HepG2 (cell line): ENCODE data around the gene JAK2. TPM values are rescaled to one million over a fixed set of nuclear protein-coding genes. Genes with fewer than 3 reads are reported as not detected.

Source experiments
- ATF1 ChIP-seq: IDR thresholded peaks from 2 replicates; pipeline ENCODE4 v1.6.1; 2016; ENCODE audit warnings: mild to moderate bottlenecking, control low read depth
- BATF2 ChIP-seq: sonication (generic); formaldehyde crosslinking; IDR thresholded peaks from 2 replicates; pipeline ENCODE4 v1.8.0; 2022; ENCODE audit warnings: mild to moderate bottlenecking, missing genetic modification reagents, moderate library complexity
- CENPT ChIP-seq: sonication (generic); formaldehyde crosslinking; IDR thresholded peaks from 2 replicates; pipeline ENCODE4 v1.8.0; 2022; ENCODE audit warnings: low read depth, mild to moderate bottlenecking, moderate library complexity, missing genetic modification reagents
- DPF2 ChIP-seq: sonication (generic); formaldehyde crosslinking; IDR thresholded peaks from 2 replicates; pipeline ENCODE4 v1.4.0; 2020; ENCODE audit warnings: mild to moderate bottlenecking, low read depth, missing genetic modification reagents, borderline replicate concordance
- ETV5 ChIP-seq: IDR thresholded peaks from 2 replicates; pipeline ENCODE4 v1.6.1; 2018; ENCODE audit warnings: missing biosample characterization, missing genetic modification reagents, inconsistent platforms, borderline replicate concordance
- GTF3A ChIP-seq: sonication (generic); formaldehyde crosslinking; conservative IDR thresholded peaks from 2 replicates; pipeline ENCODE4 v1.4.0; 2020; ENCODE audit warnings: mild to moderate bottlenecking, missing genetic modification reagents
- HMGA1 ChIP-seq: sonication (generic); formaldehyde crosslinking; conservative IDR thresholded peaks from 2 replicates; pipeline ENCODE4 v1.4.0; 2020; ENCODE audit warnings: missing genetic modification reagents
- MIER3 ChIP-seq: IDR thresholded peaks from 2 replicates; pipeline ENCODE4 v1.6.1; 2016; ENCODE audit warnings: missing compliant biosample characterization, borderline replicate concordance
- PAX8 ChIP-seq: sonication (generic); formaldehyde crosslinking; IDR thresholded peaks from 2 replicates; pipeline ENCODE4 v1.8.0; 2022; ENCODE audit warnings: mild to moderate bottlenecking, missing genetic modification reagents, borderline replicate concordance
- POGZ ChIP-seq: sonication (generic); formaldehyde crosslinking; IDR thresholded peaks from 2 replicates; pipeline ENCODE4 v1.4.0; 2020; ENCODE audit warnings: mild to moderate bottlenecking, missing genetic modification reagents
- POLR2AphosphoS5 ChIP-seq: IDR thresholded peaks from 2 replicates; pipeline ENCODE4 v1.6.1; 2012; ENCODE audit warnings: low read depth, low read length
- PRPF4 ChIP-seq: fragments of 200-400 bp; formaldehyde crosslinking; IDR thresholded peaks from 2 replicates; pipeline ENCODE4 v1.6.1; 2016; ENCODE audit warnings: low read length, low read depth; ENCODE audit not compliant: poor library complexity, severe bottlenecking
- RARA ChIP-seq: IDR thresholded peaks from 2 replicates; pipeline ENCODE4 v1.6.1; 2016; ENCODE audit warnings: missing genetic modification reagents, missing compliant biosample characterization
- SRF ChIP-seq: IDR thresholded peaks from 2 replicates; pipeline ENCODE4 v1.6.1; 2011; ENCODE audit warnings: mild to moderate bottlenecking, low read depth, low read length, moderate library complexity
- SRSF4 ChIP-seq: fragments of 200-400 bp; formaldehyde crosslinking; IDR thresholded peaks from one replicate; pipeline ENCODE4 v1.6.1; 2018; ENCODE audit warnings: mild to moderate bottlenecking, low read depth, low read length, moderate library complexity; ENCODE audit not compliant: poor library complexity, severe bottlenecking
- TRIM24 ChIP-seq: sonication (generic); formaldehyde crosslinking; IDR thresholded peaks from 2 replicates; pipeline ENCODE4 v1.8.0; 2022; ENCODE audit warnings: mild to moderate bottlenecking, missing genetic modification reagents
- ZC3H13 ChIP-seq: sonication (generic); formaldehyde crosslinking; IDR thresholded peaks from 2 replicates; pipeline ENCODE4 v1.8.1; 2023; ENCODE audit warnings: mild to moderate bottlenecking, missing genetic modification reagents, moderate library complexity
- ZNF143 ChIP-seq: sonication (generic); formaldehyde crosslinking; IDR thresholded peaks from 2 replicates; pipeline ENCODE4 v1.4.0; 2020; ENCODE audit warnings: missing genetic modification reagents
- ZNF235 ChIP-seq: sonication (generic); formaldehyde crosslinking; IDR thresholded peaks from 2 replicates; pipeline ENCODE4 v1.8.1; 2023; ENCODE audit warnings: mild to moderate bottlenecking, missing genetic modification reagents, borderline replicate concordance
- ZNF382 ChIP-seq: sonication (generic); formaldehyde crosslinking; IDR thresholded peaks from 2 replicates; pipeline ENCODE4 v1.5.0; 2020; ENCODE audit warnings: missing genetic modification reagents, mild to moderate bottlenecking, borderline replicate concordance
- ZNF451 ChIP-seq: sonication (generic); formaldehyde crosslinking; IDR thresholded peaks from 2 replicates; pipeline ENCODE4 v1.5.0; 2020; ENCODE audit warnings: mild to moderate bottlenecking, missing genetic modification reagents
- ZNF614 ChIP-seq: IDR thresholded peaks from 2 replicates; pipeline ENCODE4 v1.6.1; 2018; ENCODE audit warnings: missing biosample characterization, missing genetic modification reagents, inconsistent platforms, borderline replicate concordance
- ZNF850 ChIP-seq: sonication (generic); formaldehyde crosslinking; conservative IDR thresholded peaks from 2 replicates; pipeline ENCODE4 v1.9.0; 2021; ENCODE audit warnings: mild to moderate bottlenecking, missing genetic modification reagents
- polyA plus RNA-seq, 8 experiments: library from polyadenylated mRNA; depleted of rRNA in 3 of 8; stranded (reverse) in 7 of 8; unstranded in 1 of 8; fragments of >200 nt; fragmentation: Illumina TruSeq in 4 of 8; extraction: Trizol in 4 of 8; gene quantifications; 2 replicates each; pipeline versions ENCODE4 v1.2.1 to v1.2.3, GENCODE V29; 2011 to 2016; ENCODE audit warnings: low read depth in 4 of 8, missing spikeins in 1 of 8, mixed read lengths in 1 of 8; ENCODE audit not compliant: insufficient read depth in 1 of 8
- total RNA-seq, 5 experiments: library from RNA; depleted of rRNA; stranded (reverse); fragments of >200 nt; fragmentation: Illumina TruSeq; extraction: Trizol; gene quantifications; 2 replicates each; pipeline ENCODE4 v1.2.3, GENCODE V29; 2016; ENCODE audit warnings: low read depth in 1 of 5
- TF ChIP-seq, protein P1 (sequence below): sonication (generic); formaldehyde crosslinking; conservative IDR thresholded peaks from 2 replicates; pipeline ENCODE4 v1.4.0; 2020; ENCODE audit warnings: missing genetic modification reagents
- TF ChIP-seq, protein P2 (sequence below): IDR thresholded peaks from 2 replicates; pipeline ENCODE4 v1.6.1; 2016; ENCODE audit warnings: missing compliant biosample characterization, missing genetic modification reagents, borderline replicate concordance
- TF ChIP-seq, protein P3 (sequence below): sonication (generic); formaldehyde crosslinking; IDR thresholded peaks from 2 replicates; pipeline ENCODE4 v1.5.0; 2020; ENCODE audit warnings: missing genetic modification reagents

The JAK2 gene
- total and polyA plus RNA-seq, 2 of the 13 experiments (the other 11 are each of a cell fraction or from before 2014, with no cell fraction given) = 1.1 to 4.1 TPM

DNA sequence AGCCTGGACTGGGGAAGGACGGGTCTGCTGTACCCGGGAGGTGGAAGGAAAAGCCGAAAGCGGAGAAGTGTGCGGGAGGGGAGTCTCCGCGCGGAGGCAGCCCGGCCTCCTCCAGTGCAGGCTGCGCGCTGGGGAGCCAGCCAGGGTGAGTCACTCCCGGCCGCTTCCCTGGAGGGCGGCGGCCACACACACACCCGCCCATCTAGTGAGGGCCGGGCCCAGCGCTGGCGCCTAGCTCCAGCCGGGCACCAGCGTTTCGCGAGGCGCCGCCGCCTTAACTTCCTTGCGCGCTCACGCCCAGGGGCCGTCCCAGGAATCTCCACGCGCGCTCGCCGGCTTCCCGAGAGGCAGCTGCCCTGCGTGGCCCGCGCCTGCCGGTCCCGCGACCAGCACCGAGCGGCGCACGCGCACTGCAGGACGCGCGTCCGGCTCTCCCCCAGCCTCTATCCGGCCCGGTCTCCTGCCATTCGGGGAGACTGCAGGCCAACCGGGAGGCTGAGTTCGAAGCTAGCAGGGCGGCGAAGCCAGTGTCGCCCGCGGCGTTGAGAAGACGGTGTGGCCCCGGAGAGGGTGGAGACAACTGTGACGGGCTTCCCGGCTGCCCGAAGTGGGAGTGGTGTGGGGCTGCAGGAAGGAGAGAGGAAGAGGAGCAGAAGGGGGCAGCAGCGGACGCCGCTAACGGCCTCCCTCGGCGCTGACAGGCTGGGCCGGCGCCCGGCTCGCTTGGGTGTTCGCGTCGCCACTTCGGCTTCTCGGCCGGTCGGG lies at the start of gene JAK2 (continued):
- TF ChIP-seq HMGA1 (CRISPR knock-in tag) (no peak), SRSF4 (no peak), POGZ (peak; percentile 62), ZNF382 (CRISPR knock-in tag) (no peak), TRIM24 (CRISPR knock-in tag) (no peak), ZNF235 (CRISPR knock-in tag) (peak; percentile 84; the same call in 1 of the 2 replicates), ZNF451 (CRISPR knock-in tag) (no peak), POLR2AphosphoS5 (peak; percentile 83), SRF (no peak), RARA (CRISPR knock-in tag) (no peak), ZNF143 (peak; percentile 52; the same call in 1 of the 2 replicates), PAX8 (CRISPR knock-in tag) (no peak; the same call in 1 of the 2 replicates), DPF2 (CRISPR knock-in tag) (no peak), ZNF614 (CRISPR knock-in tag) (no peak; the same call in 1 of the 2 replicates), PRPF4 (no peak), BATF2 (CRISPR knock-in tag) (0 out of 2 replicates have a peak, but pooled peaks have one; percentile 65), MIER3 (no peak), ATF1 (no peak), CENPT (no peak), ZNF850 (CRISPR knock-in tag) (no peak), ETV5 (CRISPR knock-in tag) (peak; percentile 30; the same call in 1 of the 2 replicates), ZC3H13 (CRISPR knock-in tag) (peak; percentile 78), GTF3A (CRISPR knock-in tag) (no peak)
- TF ChIP-seq, protein P1, sequence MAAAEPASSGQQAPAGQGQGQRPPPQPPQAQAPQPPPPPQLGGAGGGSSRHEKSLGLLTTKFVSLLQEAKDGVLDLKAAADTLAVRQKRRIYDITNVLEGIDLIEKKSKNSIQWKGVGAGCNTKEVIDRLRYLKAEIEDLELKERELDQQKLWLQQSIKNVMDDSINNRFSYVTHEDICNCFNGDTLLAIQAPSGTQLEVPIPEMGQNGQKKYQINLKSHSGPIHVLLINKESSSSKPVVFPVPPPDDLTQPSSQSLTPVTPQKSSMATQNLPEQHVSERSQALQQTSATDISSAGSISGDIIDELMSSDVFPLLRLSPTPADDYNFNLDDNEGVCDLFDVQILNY (CRISPR knock-in tag) = no peak
- TF ChIP-seq, protein P2, sequence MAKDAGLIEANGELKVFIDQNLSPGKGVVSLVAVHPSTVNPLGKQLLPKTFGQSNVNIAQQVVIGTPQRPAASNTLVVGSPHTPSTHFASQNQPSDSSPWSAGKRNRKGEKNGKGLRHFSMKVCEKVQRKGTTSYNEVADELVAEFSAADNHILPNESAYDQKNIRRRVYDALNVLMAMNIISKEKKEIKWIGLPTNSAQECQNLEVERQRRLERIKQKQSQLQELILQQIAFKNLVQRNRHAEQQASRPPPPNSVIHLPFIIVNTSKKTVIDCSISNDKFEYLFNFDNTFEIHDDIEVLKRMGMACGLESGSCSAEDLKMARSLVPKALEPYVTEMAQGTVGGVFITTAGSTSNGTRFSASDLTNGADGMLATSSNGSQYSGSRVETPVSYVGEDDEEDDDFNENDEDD (CRISPR knock-in tag) = no peak; the same call in 1 of the 2 replicates
- TF ChIP-seq, protein P3, sequence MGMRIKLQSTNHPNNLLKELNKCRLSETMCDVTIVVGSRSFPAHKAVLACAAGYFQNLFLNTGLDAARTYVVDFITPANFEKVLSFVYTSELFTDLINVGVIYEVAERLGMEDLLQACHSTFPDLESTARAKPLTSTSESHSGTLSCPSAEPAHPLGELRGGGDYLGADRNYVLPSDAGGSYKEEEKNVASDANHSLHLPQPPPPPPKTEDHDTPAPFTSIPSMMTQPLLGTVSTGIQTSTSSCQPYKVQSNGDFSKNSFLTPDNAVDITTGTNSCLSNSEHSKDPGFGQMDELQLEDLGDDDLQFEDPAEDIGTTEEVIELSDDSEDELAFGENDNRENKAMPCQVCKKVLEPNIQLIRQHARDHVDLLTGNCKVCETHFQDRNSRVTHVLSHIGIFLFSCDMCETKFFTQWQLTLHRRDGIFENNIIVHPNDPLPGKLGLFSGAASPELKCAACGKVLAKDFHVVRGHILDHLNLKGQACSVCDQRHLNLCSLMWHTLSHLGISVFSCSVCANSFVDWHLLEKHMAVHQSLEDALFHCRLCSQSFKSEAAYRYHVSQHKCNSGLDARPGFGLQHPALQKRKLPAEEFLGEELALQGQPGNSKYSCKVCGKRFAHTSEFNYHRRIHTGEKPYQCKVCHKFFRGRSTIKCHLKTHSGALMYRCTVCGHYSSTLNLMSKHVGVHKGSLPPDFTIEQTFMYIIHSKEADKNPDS = no peak; the same call in 1 of the 2 replicates
